HG02588 (cell line): Measurements from ENCODE around the gene FAM234B.
"Not testable (repeated sequence)": the region's sequence is repeated elsewhere in the genome, so short reads cannot be mapped to it uniquely, and the experiment has no call there.

Experiments
- ATAC-seq: cut with Tn5 transposase; IDR thresholded peaks from one replicate; pipeline ENCODE4 v1.9.1; 2021; ENCODE audit warnings: mild to moderate bottlenecking, moderate library complexity; ENCODE audit not compliant: unreplicated experiment

The FAM234B gene

GRCh38 chr12:13060581-13060980 lies 16.4 kb downstream of the FAM234B start:
- ATAC-seq = no peak

- no peak for ATAC-seq
Observed at GRCh38 chr12:13061377-13061776, 17.2 kb downstream of the FAM234B start.

- ATAC-seq = no peak
Observed at GRCh38 chr12:13062669-13063068, 18.5 kb downstream of the FAM234B start.

GRCh38 chr12:13066014-13066413 lies 21.8 kb downstream of the FAM234B start:
- no peak for ATAC-seq

- ATAC-seq = no peak
Observed at GRCh38 chr12:13066459-13066858, 22.3 kb downstream of the FAM234B start.

GRCh38 chr12:13067322-13067721 lies 23.1 kb downstream of the FAM234B start:
- no peak for ATAC-seq

GRCh38 chr12:13069380-13069779 lies 25.2 kb downstream of the FAM234B start:
- no peak for ATAC-seq

GRCh38 chr12:13071305-13072280 lies 27.4 kb downstream of the FAM234B start:
- no peak for ATAC-seq

GRCh38 chr12:13073173-13073572 lies 29.0 kb downstream of the FAM234B start:
- ATAC-seq = no peak

- no peak for ATAC-seq
Observed at GRCh38 chr12:13074396-13075117, 30.4 kb downstream of the FAM234B start.

- ATAC-seq = no peak
Observed at GRCh38 chr12:13075118-13075480, 30.9 kb downstream of the FAM234B start.

GRCh38 chr12:13075786-13076570 lies 31.8 kb downstream of the FAM234B start:
- ATAC-seq = no peak

GRCh38 chr12:13079440-13079906 lies 35.3 kb downstream of the FAM234B start:
- no peak for ATAC-seq

- no peak for ATAC-seq
Observed at GRCh38 chr12:13080266-13080665, 36.1 kb downstream of the FAM234B start.

GRCh38 chr12:13082861-13083260 lies 38.7 kb downstream of the FAM234B start:
- ATAC-seq = no peak

- not testable (repeated sequence) for ATAC-seq
Observed at GRCh38 chr12:13083638-13084037, 39.5 kb downstream of the FAM234B start.

GRCh38 chr12:13084898-13085640 lies 40.9 kb downstream of the FAM234B start:
- ATAC-seq = no peak

- ATAC-seq = no peak
Observed at GRCh38 chr12:13085968-13086686, 41.9 kb downstream of the FAM234B start.

- no peak for ATAC-seq
Observed at GRCh38 chr12:13087766-13088165, 43.6 kb downstream of the FAM234B start.

GRCh38 chr12:13088496-13088895 lies 44.3 kb downstream of the FAM234B start:
- ATAC-seq = no peak
